ENCODE data around the gene PTPRD. TPM values are rescaled to one million over a fixed set of nuclear protein-coding genes. Genes with fewer than 3 reads are reported as not detected.

Gene PTPRD
- total RNA-seq, 1 experiment from 2014 or later, result 0.02 TPM

DNA sequence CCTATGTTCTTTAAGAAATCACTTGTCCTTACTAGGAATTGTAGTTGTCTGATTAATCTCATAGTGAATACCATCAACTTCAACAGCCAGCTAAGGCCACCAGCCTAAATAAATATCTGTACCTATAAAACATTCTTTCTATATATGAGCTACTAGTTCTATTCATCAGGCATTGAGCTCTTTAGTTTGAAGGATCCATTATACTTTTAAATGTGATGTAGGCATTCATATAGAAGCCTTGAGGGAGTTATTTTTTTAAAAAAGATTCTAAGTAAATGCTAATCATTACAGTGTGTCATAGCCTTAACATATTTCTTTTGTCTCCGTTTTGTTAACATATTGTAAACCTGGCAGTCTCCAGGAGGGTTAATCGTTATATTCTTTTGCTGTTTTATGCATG is 838.3 kb downstream of the PTPRD start (continued):
- no peak for TF ChIP-seq CTCF (IDR thresholded peaks at IDR 0.05 in 2 of 3, conservative IDR thresholded peaks at IDR 0.05 in 1 of 3; ENCODE audit: borderline replicate concordance in 1 of 3, insufficient read depth in 1 of 3, low read depth in 2 of 3, low read length in 2 of 3)
- TF ChIP-seq POLR2A (IDR thresholded peaks at IDR 0.05; ENCODE audit: borderline replicate concordance, extremely low read depth, insufficient read depth, insufficient read length), result no peak
- no peak for TF ChIP-seq JUND (IDR thresholded peaks at IDR 0.05)
- TF ChIP-seq EGR1 (IDR thresholded peaks at IDR 0.05; ENCODE audit: low read depth), result no peak
- no peak for TF ChIP-seq MAX (IDR thresholded peaks at IDR 0.05)
- no peak for TF ChIP-seq CBX3 (IDR thresholded peaks at IDR 0.05; ENCODE audit: low read depth)
- no peak for TF ChIP-seq EZH2 (IDR thresholded peaks at IDR 0.05)

DNA sequence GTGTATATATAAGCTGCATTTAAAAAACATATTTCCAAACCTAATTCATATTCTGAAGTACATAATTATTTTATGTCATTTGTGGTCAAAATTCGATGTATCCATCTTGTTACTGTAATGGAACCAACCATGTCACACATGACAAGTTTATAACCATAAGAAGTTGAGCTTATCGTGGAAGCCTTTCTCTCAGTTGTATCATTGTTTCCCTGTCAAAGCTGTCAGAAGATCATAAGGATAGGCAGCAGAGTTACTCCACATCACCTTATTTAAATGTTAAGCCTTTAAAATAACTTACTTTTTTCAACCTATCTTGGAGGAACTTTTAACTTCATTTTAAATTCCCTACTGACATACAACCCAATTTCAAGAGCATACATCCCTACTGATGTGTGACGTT is 841.5 kb downstream of the PTPRD start:
- intact Hi-C loops (cut with micrococcal nuclease), result no loop called here
- CTCF ChIA-PET, result no interaction called here
- Histone ChIP-seq H3K27me3 (ENCODE audit: insufficient read depth, low read length) (no peaks in the 10 kb centered on the region), H3K4me3 (replicated peaks in 1 of 2; ENCODE audit: low read depth in 1 of 2, low read length in 2 of 2) (no peak overlapping the region), H3K9me3 (ENCODE audit: control insufficient read depth in 1 of 2, insufficient read depth in 1 of 2, low read depth in 1 of 2, low read length in 2 of 2) (peaks cover 12 to 17% of the 10 kb centered on the region in 2 experiments; a peak in 2 of 4 replicates), H3K4me1 (ENCODE audit: control insufficient read depth in 1 of 2, insufficient read depth in 2 of 2, low read length in 2 of 2) (no peaks in the 10 kb centered on the region), H3K36me3 (ENCODE audit: control insufficient read depth in 1 of 2, insufficient read depth in 2 of 2, low read length in 2 of 2) (no peaks in the 10 kb centered on the region), H3K9me2 (ENCODE audit: insufficient read depth) (no peaks in the 10 kb centered on the region), H4K20me1 (ENCODE audit: insufficient read depth) (no peaks in the 10 kb centered on the region), H3K9ac (ENCODE audit: low read length) (no peak overlapping the region), H3K27ac (ENCODE audit: low read depth, low read length) (no peak overlapping the region), H2AFZ (ENCODE audit: low read depth, low read length, poor library complexity, severe bottlenecking) (no peak overlapping the region), H3K4me2 (ENCODE audit: low read length) (no peak overlapping the region), H3K79me2 (ENCODE audit: insufficient read depth, low read length) (no peaks in the 10 kb centered on the region)
- DNase-seq (ENCODE audit: low read depth, low spot score) (no peak), ATAC-seq (no peak)
- TF ChIP-seq MAX (IDR thresholded peaks at IDR 0.05), result no peak
- TF ChIP-seq CBX3 (IDR thresholded peaks at IDR 0.05; ENCODE audit: low read depth), result no peak
- TF ChIP-seq ZBTB33 (IDR thresholded peaks at IDR 0.05; ENCODE audit: extremely low read depth, insufficient replicate concordance, low read length), result no peak
- TF ChIP-seq YY1 (IDR thresholded peaks at IDR 0.05; ENCODE audit: extremely low read depth, insufficient replicate concordance, low read depth, low read length), result no peak
- POLR2A ChIA-PET, result no interaction called here
- no TSS peak for BruUV-seq (replicated peaks)
- RAD21 ChIA-PET (ENCODE audit: low non-redundant PET in 1 of 2, low total read pairs in 2 of 2, uncharacterized antibody in 2 of 2, unreplicated experiment in 2 of 2), result no interaction called here
